GM23338 (cell line): Measurements from ENCODE around the gene ZNF619. TPM values are rescaled to one million over a fixed set of nuclear protein-coding genes. Genes with fewer than 3 reads are reported as not detected.

Source experiments
- ATAC-seq: fragments of 200-7000 bp; cut with Tn5 transposase; 3 replicates; pipeline ENCODE4 v1.9.1; 2020
- DNase-seq: peaks from one replicate; pipeline ENCODE4 v3.0.0-alpha.2; 2015; ENCODE audit warnings: low spot score
- H2AFZ ChIP-seq: fragments of 200-600 bp; sonication (generic); 2 replicates; pipeline ENCODE4 v1.8.0; 2016; ENCODE audit warnings: antibody characterized with exemption, mild to moderate bottlenecking, moderate library complexity
- H3F3A ChIP-seq: fragments of 200-600 bp; sonication (generic); replicated peaks from 2 replicates; pipeline ENCODE4 v1.8.0; 2017; ENCODE audit warnings: antibody characterized with exemption, mixed run types, low read depth
- H3K27ac ChIP-seq: fragments of 200-600 bp; sonication (generic); 2 replicates; pipeline ENCODE4 v1.6.1; 2016; ENCODE audit warnings: low read depth
- H3K27me3 ChIP-seq: fragments of 200-600 bp; sonication (generic); 2 replicates; pipeline ENCODE4 v1.8.0; 2016; ENCODE audit warnings: mild to moderate bottlenecking, mixed run types, moderate library complexity; ENCODE audit not compliant: insufficient read depth
- H3K36me3 ChIP-seq: fragments of 200-600 bp; sonication (generic); 2 replicates; pipeline ENCODE4 v1.8.0; 2016; ENCODE audit warnings: mild to moderate bottlenecking; ENCODE audit not compliant: insufficient read depth
- H3K4me1 ChIP-seq: fragments of 200-600 bp; sonication (generic); 2 replicates; pipeline ENCODE4 v1.8.0; 2016; ENCODE audit warnings: mild to moderate bottlenecking, moderate library complexity; ENCODE audit not compliant: insufficient read depth
- H3K4me2 ChIP-seq: fragments of 200-600 bp; sonication (generic); 2 replicates; pipeline ENCODE4 v1.7.1; 2017; ENCODE audit warnings: mixed run types
- H3K4me3 ChIP-seq: fragments of 200-600 bp; sonication (generic); 2 replicates; pipeline ENCODE4 v1.6.1; 2016; ENCODE audit warnings: mixed run types
- H3K79me2 ChIP-seq: fragments of 200-600 bp; sonication (generic); replicated peaks from 2 replicates; pipeline ENCODE4 v1.8.0; 2017; ENCODE audit warnings: mild to moderate bottlenecking; ENCODE audit not compliant: insufficient read depth
- H3K9me2 ChIP-seq: fragments of 200-600 bp; sonication (generic); 2 replicates; pipeline ENCODE4 v1.8.0; 2017; ENCODE audit not compliant: insufficient read depth
- H4K20me1 ChIP-seq: fragments of 200-600 bp; sonication (generic); replicated peaks from 2 replicates; pipeline ENCODE4 v1.8.0; 2017; ENCODE audit warnings: mild to moderate bottlenecking; ENCODE audit not compliant: insufficient read depth
- H3K27ac Mint-ChIP-seq: 2 replicates; pipeline ENCODE4 v1.8.0; 2020; ENCODE audit warnings: inconsistent platforms, mild to moderate bottlenecking, moderate library complexity, mixed read lengths
- H3K27me3 Mint-ChIP-seq: 3 replicates; pipeline ENCODE4 v1.8.0; 2022; ENCODE audit warnings: low read depth, mild to moderate bottlenecking, moderate library complexity, mixed read lengths, inconsistent platforms; ENCODE audit not compliant: insufficient read depth, poor library complexity
- H3K36me3 Mint-ChIP-seq: 3 replicates; pipeline ENCODE4 v1.8.0; 2021; ENCODE audit warnings: low read depth, mild to moderate bottlenecking, inconsistent platforms, moderate library complexity, mixed read lengths
- H3K4me1 Mint-ChIP-seq: 3 replicates; pipeline ENCODE4 v1.8.0; 2020; ENCODE audit warnings: mild to moderate bottlenecking, inconsistent platforms, mixed read lengths
- H3K4me3 Mint-ChIP-seq: 3 replicates; pipeline ENCODE4 v1.8.0; 2021; ENCODE audit warnings: moderate library complexity, mild to moderate bottlenecking, inconsistent platforms, mixed read lengths
- H3K9me3 Mint-ChIP-seq: 3 replicates; pipeline ENCODE4 v1.8.0; 2020; ENCODE audit warnings: moderate library complexity, mild to moderate bottlenecking, inconsistent platforms, mixed read lengths
- ETS1 ChIP-seq: IDR thresholded peaks from 2 replicates; pipeline ENCODE4 v1.6.1; 2016; ENCODE audit warnings: antibody characterized with exemption
- EZH2 ChIP-seq: fragments of 200-600 bp; sonication (generic); IDR thresholded peaks from one replicate; pipeline ENCODE4 v1.8.0; 2017; ENCODE audit warnings: antibody characterized with exemption, mild to moderate bottlenecking, low read depth; ENCODE audit not compliant: unreplicated experiment
- EZH2phosphoT487 ChIP-seq: fragments of 200-600 bp; sonication (generic); IDR thresholded peaks from one replicate; pipeline ENCODE4 v1.8.1; 2018; ENCODE audit warnings: antibody characterized with exemption; ENCODE audit not compliant: unreplicated experiment
- JUNB ChIP-seq: IDR thresholded peaks from one replicate; pipeline ENCODE4 v1.6.1; 2016; ENCODE audit warnings: antibody characterized with exemption; ENCODE audit not compliant: unreplicated experiment
- NANOG ChIP-seq: IDR thresholded peaks from 2 replicates; pipeline ENCODE4 v1.6.1; 2016; ENCODE audit warnings: antibody characterized with exemption, borderline replicate concordance
- POLR2AphosphoS5 ChIP-seq: IDR thresholded peaks from 2 replicates; pipeline ENCODE4 v1.6.1; 2016; ENCODE audit warnings: antibody characterized with exemption, low read depth
- REST ChIP-seq: IDR thresholded peaks from one replicate; pipeline ENCODE4 v1.6.1; 2018; ENCODE audit warnings: antibody characterized with exemption; ENCODE audit not compliant: unreplicated experiment
- ZNF114 ChIP-seq: fragments of 250-450 bp; sonication (Bioruptor Pico); IDR thresholded peaks from 2 replicates; pipeline ENCODE4 v1.5.0; 2020; ENCODE audit warnings: mild to moderate bottlenecking, moderate library complexity
- ZNF462 ChIP-seq: fragments of 250-450 bp; sonication (Bioruptor Pico); IDR thresholded peaks from 2 replicates; pipeline ENCODE4 v1.5.0; 2020; ENCODE audit warnings: mild to moderate bottlenecking, moderate library complexity
- polyA plus RNA-seq: library from polyadenylated mRNA; unstranded; fragments of >200 nt; fragmentation: Nextera tagmentation; extraction: Ambion mirVana; gene quantifications from 2 replicates; pipeline ENCODE4 v1.2.1, GENCODE V29; 2016
- total RNA-seq: library from RNA; depleted of rRNA; stranded (reverse); fragments of >200 nt; shearing (Covaris generic); gene quantifications from 2 replicates; pipeline ENCODE4 v1.2.3, GENCODE V29; 2014

Gene ZNF619
- total and polyA plus RNA-seq, 2 experiments from 2014 or later: 1.3 to 7.4 TPM

GRCh38 chr3:40452057-40452456 is 24.9 kb upstream of the ZNF619 start (continued):
- TF ChIP-seq ZNF462 (no peak), EZH2 (no peak), ETS1 (no peak), NANOG (no peak), JUNB (no peak), EZH2phosphoT487 (no peak)

GRCh38 chr3:40452562-40452875 is 24.4 kb upstream of the ZNF619 start:
- peak overlapping the region; percentile 81 for H3K27ac ChIP-seq
- Mint-ChIP-seq H3K4me1 (peaks cover 9% of the 10 kb centered on the region), H3K27me3 (peaks cover 3% of the 10 kb centered on the region), H3K9me3 (no peaks in the 10 kb centered on the region), H3K36me3 (peaks cover 9% of the 10 kb centered on the region), H3K27ac (peak overlapping the region; percentile 98), H3K4me3 (peak overlapping the region; percentile 90)
- H3K79me2 ChIP-seq: peaks cover 3% of the 10 kb centered on the region
- H3K27me3 ChIP-seq: no peaks in the 10 kb centered on the region
- no peaks in the 10 kb centered on the region for H4K20me1 ChIP-seq
- no peak for DNase-seq
- TF ChIP-seq ETS1: no peak
- no peak for TF ChIP-seq ZNF114 (CRISPR knock-in tag)
- TF ChIP-seq POLR2AphosphoS5: no peak
- no peak for TF ChIP-seq REST
- H3K9me2 ChIP-seq: no peaks in the 10 kb centered on the region
- no peaks in the 10 kb centered on the region; the same call in 1 of the 2 replicates for H3K36me3 ChIP-seq
- H3K4me3 ChIP-seq: peak overlapping the region; percentile 59
- H3K4me1 ChIP-seq: no peaks in the 10 kb centered on the region
- no peaks in the 10 kb centered on the region for H3F3A ChIP-seq
- no peak for ATAC-seq
- H3K4me2 ChIP-seq: peak overlapping the region; percentile 80
- H2AFZ ChIP-seq: peak overlapping the region; percentile 30
